Common myeloid progenitor, CD34-positive (primary cell): Measurements from ENCODE around the gene ID4.

Experiments used
- CTCF ChIA-PET: fragments of 350-600 bp; sonication (Branson Sonifier 250); formaldehyde crosslinking; loops from one replicate; lab custom pipeline; 2021; ENCODE audit warnings: antibody characterized with exemption; lab: Charles Lee
- POLR2A ChIA-PET: fragments of 350-600 bp; sonication (Branson Sonifier 250); formaldehyde crosslinking; loops from one replicate; lab custom pipeline; 2021; ENCODE audit warnings: antibody characterized with exemption; lab: Charles Lee
- DNase-seq, 3 donors: peaks; one replicate each; pipeline versions ENCODE4 v3.0.0 to v3.0.0-alpha.2; 2013
- H3K27ac ChIP-seq, 2 experiments: 1 replicate in 1 of 2; 2 replicates in 1 of 2; pipeline ENCODE4 v1.7.0; 2013; ENCODE audit warnings: inconsistent platforms in 2 of 2, low read length in 2 of 2, mild to moderate bottlenecking in 2 of 2, low read depth in 1 of 2, moderate library complexity in 1 of 2; ENCODE audit not compliant: severe bottlenecking in 2 of 2, insufficient read depth in 1 of 2, poor library complexity in 1 of 2
- H3K27me3 ChIP-seq, 5 experiments: replicated peaks in 2 of 5; 1 replicate in 3 of 5; 2 replicates in 2 of 5; pipeline versions ENCODE4 v1.6.1 to v1.7.0; 2013; ENCODE audit warnings: low read length in 4 of 5, mild to moderate bottlenecking in 2 of 5, moderate library complexity in 2 of 5, inconsistent platforms in 1 of 5; ENCODE audit not compliant: insufficient read depth in 5 of 5, control insufficient read depth in 4 of 5
- H3K36me3 ChIP-seq, 4 experiments: 1 replicate in 2 of 4; 2 replicates in 2 of 4; pipeline versions ENCODE4 v1.6.1 to v1.7.0; 2013; ENCODE audit warnings: low read length in 3 of 4, control low read depth in 1 of 4, mild to moderate bottlenecking in 1 of 4; ENCODE audit not compliant: control insufficient read depth in 4 of 4, insufficient read depth in 4 of 4
- H3K4me1 ChIP-seq, 4 experiments: 1 replicate in 3 of 4; 2 replicates in 1 of 4; pipeline versions ENCODE4 v1.6.1 to v1.7.1; 2013; ENCODE audit warnings: low read length in 3 of 4, mild to moderate bottlenecking in 3 of 4, control low read depth in 1 of 4, inconsistent platforms in 1 of 4, moderate library complexity in 1 of 4; ENCODE audit not compliant: control insufficient read depth in 4 of 4, insufficient read depth in 4 of 4; ENCODE audit errors: control extremely low read depth in 1 of 4
- H3K4me3 ChIP-seq, 7 experiments: 1 replicate in 4 of 7; 2 replicates in 3 of 7; pipeline versions ENCODE4 v1.5.1 to v1.7.0; 2013; ENCODE audit warnings: mild to moderate bottlenecking in 7 of 7, low read length in 6 of 7, moderate library complexity in 6 of 7, inconsistent platforms in 2 of 7, low read depth in 2 of 7, control low read depth in 1 of 7; ENCODE audit not compliant: insufficient read depth in 4 of 7, control insufficient read depth in 1 of 7; ENCODE audit errors: extremely low read depth in 1 of 7
- H3K9me3 ChIP-seq, 5 experiments: 1 replicate in 4 of 5; 2 replicates in 1 of 5; pipeline versions ENCODE4 v1.6.1 to v1.7.1; 2013; ENCODE audit warnings: low read length in 4 of 5, mild to moderate bottlenecking in 2 of 5, inconsistent platforms in 1 of 5, low read depth in 1 of 5, moderate library complexity in 1 of 5; ENCODE audit not compliant: control insufficient read depth in 4 of 5, insufficient read depth in 2 of 5; ENCODE audit errors: control extremely low read depth in 1 of 5
- WGBS: methylation state at CpG from one replicate; pipeline ENCODE4 v1.1.5; 2013; ENCODE audit not compliant: insufficient coverage; 5-methylcytosine and 5-hydroxymethylcytosine counted together

Gene ID4

GRCh38 chr6:19857703-19858102 lies 20.5 kb downstream of the ID4 start:
- WGBS, result 68% methylated on average over 4 of the region's 4 CpGs
- H3K4me3 ChIP-seq, result no peak overlapping the region
- no peak overlapping the region for H3K27ac ChIP-seq
- H3K36me3 ChIP-seq, result no peaks in the 10 kb centered on the region
- peaks cover 0 to 1% (median 0%) of the 10 kb centered on the region in 5 experiments for H3K27me3 ChIP-seq
- no peak for DNase-seq
- ChIA-PET POLR2A (no interaction called here), CTCF (interaction anchor here (0.8 to 1.6 kb wide), 2 partner anchors 16 to 95 kb away, joined by 3 read pairs; no protein-coding TSS in a partner anchor)
- H3K9me3 ChIP-seq, result no peaks in the 10 kb centered on the region
- no peaks in the 10 kb centered on the region for H3K4me1 ChIP-seq

- POLR2A ChIA-PET, result no interaction called here
- 86% methylated on average over 1 of the region's 4 CpGs for WGBS
- no peaks in the 10 kb centered on the region for H3K4me1 ChIP-seq
- H3K27ac ChIP-seq, result no peak overlapping the region
- H3K27me3 ChIP-seq, result peaks cover 0 to 2% (median 1%) of the 10 kb centered on the region in 5 experiments
- H3K4me3 ChIP-seq, result no peak overlapping the region
- no peaks in the 10 kb centered on the region for H3K36me3 ChIP-seq
- CTCF ChIA-PET, result interaction anchor here (1.4 kb wide), 1 partner anchor 8 kb away, joined by 4 read pairs; no protein-coding TSS in a partner anchor
- H3K9me3 ChIP-seq, result no peaks in the 10 kb centered on the region
- DNase-seq, result no peak
Measured at GRCh38 chr6:19860235-19860877, 23.2 kb downstream of the ID4 start.

GRCh38 chr6:19864285-19864684 lies 27.1 kb downstream of the ID4 start:
- Histone ChIP-seq H3K4me3 (no peak overlapping the region), H3K9me3 (no peaks in the 10 kb centered on the region), H3K36me3 (no peaks in the 10 kb centered on the region), H3K27ac (no peak overlapping the region), H3K4me1 (no peaks in the 10 kb centered on the region), H3K27me3 (peaks cover 0 to 5% (median 2%) of the 10 kb centered on the region in 5 experiments)
- CTCF ChIA-PET, result interaction anchor here (0.6 kb wide), 1 partner anchor 12 kb away, joined by 3 read pairs; no protein-coding TSS in a partner anchor
- DNase-seq, result no peak
- no CpG with 5 or more reads among the region's 3 CpGs for WGBS
- POLR2A ChIA-PET, result no interaction called here

GRCh38 chr6:19865178-19865577 lies 28.0 kb downstream of the ID4 start:
- Histone ChIP-seq H3K27ac (no peak overlapping the region), H3K36me3 (no peaks in the 10 kb centered on the region), H3K27me3 (peaks cover 0 to 5% (median 2%) of the 10 kb centered on the region in 5 experiments), H3K4me3 (no peak overlapping the region), H3K9me3 (no peaks in the 10 kb centered on the region), H3K4me1 (no peaks in the 10 kb centered on the region)
- no peak for DNase-seq
- WGBS, result no CpG with 5 or more reads among the region's 1 CpG
- ChIA-PET CTCF (interaction anchor here (0.6 kb wide), 1 partner anchor 1269 kb away, joined by 3 read pairs; no protein-coding TSS in a partner anchor), POLR2A (no interaction called here)

GRCh38 chr6:19866173-19866984 lies 29.2 kb downstream of the ID4 start:
- 97% methylated on average over 10 of the region's 18 CpGs for WGBS
- peaks cover 0 to 5% (median 2%) of the 10 kb centered on the region in 5 experiments for H3K27me3 ChIP-seq
- H3K9me3 ChIP-seq, result no peaks in the 10 kb centered on the region
- H3K27ac ChIP-seq, result no peak overlapping the region
- ChIA-PET CTCF (no interaction called here), POLR2A (no interaction called here)
- H3K36me3 ChIP-seq, result no peaks in the 10 kb centered on the region
- H3K4me3 ChIP-seq, result no peak overlapping the region
- H3K4me1 ChIP-seq, result no peaks in the 10 kb centered on the region
- no peak for DNase-seq

- no peak overlapping the region for H3K27ac ChIP-seq
- POLR2A ChIA-PET, result no interaction called here
- WGBS, result 83% methylated on average over 5 of the region's 5 CpGs
- H3K27me3 ChIP-seq, result peaks cover 0 to 5% (median 2%) of the 10 kb centered on the region in 5 experiments
- H3K4me3 ChIP-seq, result no peak overlapping the region
- no peaks in the 10 kb centered on the region for H3K4me1 ChIP-seq
- no peaks in the 10 kb centered on the region for H3K9me3 ChIP-seq
- DNase-seq, result no peak
- no peaks in the 10 kb centered on the region for H3K36me3 ChIP-seq
- CTCF ChIA-PET, result no interaction called here
Measured at GRCh38 chr6:19866985-19867627, 29.9 kb downstream of the ID4 start.
